A549 (cell line): ENCODE measurements around the gene SPP1. TPM values are rescaled to one million over a fixed set of nuclear protein-coding genes. Genes with fewer than 3 reads are reported as not detected.

Experiments
- ATAC-seq, 2 experiments: fragments of 200-7000 bp in 1 of 2; fragments of >200 bp in 1 of 2; cut with Nextera tagmentation in 1 of 2; cut with Tn5 transposase in 1 of 2; 3 replicates each; pipeline versions ENCODE4 v1.8.0 to v1.9.1; 2018 to 2020; ENCODE audit warnings: mild to moderate bottlenecking in 1 of 2, moderate library complexity in 1 of 2
- CTCF ChIA-PET: fragments of 300-600 bp; sonication (Branson Sonifier 250); formaldehyde crosslinking; extraction: SDS; loops from one replicate; lab custom pipeline; 2021; ENCODE audit warnings: antibody characterized with exemption, inconsistent platforms; lab: Yijun Ruan, JAX
- POLR2A ChIA-PET: fragments of 350-600 bp; formaldehyde crosslinking; extraction: SDS; loops from one replicate; lab custom pipeline; 2021; ENCODE audit warnings: antibody characterized with exemption, inconsistent platforms; lab: Yijun Ruan, JAX
- DNase-seq, 2 experiments: peaks; one replicate each; pipeline versions ENCODE4 v3.0.0 to v3.0.0-alpha.2; 2011 to 2016; ENCODE audit warnings: low read depth in 1 of 2, low spot score in 1 of 2
- FAIRE-seq: peaks from 2 replicates; lab custom pipeline; 2011; peaks lifted over from hg19 to GRCh38; lab: Jason Lieb, UNC
- H3K27ac ChIP-seq, 2 experiments: fragments of >200 bp; sonication (Bioruptor Twin); formaldehyde crosslinking; 3 replicates each; pipeline ENCODE4 v1.5.1; 2016 to 2017
- H3K4me1 ChIP-seq: fragments of >200 bp; sonication (Bioruptor Twin); formaldehyde crosslinking; 3 replicates; pipeline ENCODE4 v1.6.1; 2016
- H3K4me2 ChIP-seq: fragments of >200 bp; sonication (Bioruptor Twin); formaldehyde crosslinking; 3 replicates; pipeline ENCODE4 v1.6.1; 2016
- H3K4me3 ChIP-seq: fragments of >200 bp; sonication (Bioruptor Twin); formaldehyde crosslinking; 3 replicates; pipeline ENCODE4 v1.5.1; 2016
- H3K9me3 ChIP-seq: fragments of >200 bp; sonication (Bioruptor Twin); formaldehyde crosslinking; 3 replicates; pipeline ENCODE4 v1.6.1; 2016
- BCL3 ChIP-seq: fragments of >200 bp; sonication (Bioruptor Twin); formaldehyde crosslinking; IDR thresholded peaks from 3 replicates; pipeline ENCODE4 v1.6.1; 2016
- CBX2 ChIP-seq: fragments of 200-600 bp; sonication (generic); IDR thresholded peaks from 2 replicates; pipeline ENCODE4 v1.6.1; 2016; ENCODE audit warnings: low read depth, mild to moderate bottlenecking, borderline replicate concordance
- CBX8 ChIP-seq: fragments of 200-600 bp; sonication (generic); IDR thresholded peaks from 2 replicates; pipeline ENCODE4 v1.6.1; 2016
- E2F6 ChIP-seq: IDR thresholded peaks from 2 replicates; pipeline ENCODE4 v1.6.1; 2012; ENCODE audit warnings: low read depth, borderline replicate concordance
- HDAC2 ChIP-seq: fragments of 200-600 bp; sonication (generic); IDR thresholded peaks from 2 replicates; pipeline ENCODE4 v1.6.1; 2016
- HMGXB4 ChIP-seq: fragments of 250-450 bp; sonication (Bioruptor Pico); IDR thresholded peaks from 2 replicates; pipeline ENCODE4 v1.5.0; 2021; ENCODE audit warnings: mild to moderate bottlenecking, moderate library complexity, borderline replicate concordance
- HOXB13 ChIP-seq: fragments of 250-450 bp; sonication (Bioruptor Pico); IDR thresholded peaks from 2 replicates; pipeline ENCODE4 v1.5.0; 2020; ENCODE audit warnings: low read depth, mild to moderate bottlenecking, moderate library complexity
- JUN ChIP-seq, 2 experiments: fragments of >200 bp; sonication (Bioruptor Twin); formaldehyde crosslinking; IDR thresholded peaks; 2 replicates in 1 of 2; 3 replicates in 1 of 2; pipeline ENCODE4 v1.6.1; 2016 to 2017
- JUNB ChIP-seq: fragments of >200 bp; sonication (Bioruptor Twin); formaldehyde crosslinking; IDR thresholded peaks from 2 replicates; pipeline ENCODE4 v1.6.1; 2016
- NFE2L2 ChIP-seq: fragments of 150-350 bp; conservative IDR thresholded peaks from 2 replicates; pipeline ENCODE4 v1.6.1; 2014; ENCODE audit warnings: low read length
- PBX3 ChIP-seq: IDR thresholded peaks from 2 replicates; pipeline ENCODE4 v1.6.1; 2012
- RCOR1 ChIP-seq: fragments of 150-350 bp; IDR thresholded peaks from 2 replicates; pipeline ENCODE4 v1.6.1; 2014; ENCODE audit warnings: antibody characterized with exemption, low read length, low read depth
- RNF2 ChIP-seq: fragments of 200-600 bp; sonication (generic); IDR thresholded peaks from 2 replicates; pipeline ENCODE4 v1.6.1; 2016; ENCODE audit warnings: low read depth, mild to moderate bottlenecking, antibody characterized with exemption, moderate library complexity, borderline replicate concordance
- TFCP2L1 ChIP-seq: fragments of 250-450 bp; sonication (Bioruptor Pico); IDR thresholded peaks from 2 replicates; pipeline ENCODE4 v1.5.0; 2021; ENCODE audit warnings: mild to moderate bottlenecking
- ZFP36 ChIP-seq: fragments of 450-650 bp; IDR thresholded peaks from 2 replicates; pipeline ENCODE4 v1.6.1; 2014; ENCODE audit warnings: borderline replicate concordance; ENCODE audit not compliant: partially characterized antibody
- WGBS: methylation state at CpG from one replicate; pipeline ENCODE4 v1.1.6; 2017; ENCODE audit errors: missing lambda C conversion rate; 5-methylcytosine and 5-hydroxymethylcytosine counted together
- polyA plus RNA-seq, 4 experiments: library from polyadenylated mRNA; depleted of rRNA in 3 of 4; stranded (reverse); fragments of >200 nt; fragmentation: RNase III in 1 of 4; extraction: RNeasy Plus Mini Kit Qiagen cat#74134 plus additional on column Dnase treatment in 1 of 4; gene quantifications; 2 replicates in 3 of 4; 3 replicates in 1 of 4; pipeline ENCODE4 v1.2.3, GENCODE V29; 2011 to 2017

Gene SPP1
- polyA plus RNA-seq, 2 of the 4 experiments (the other 2 are of a cell fraction) = 226 to 415 TPM

- Histone ChIP-seq H3K4me3 (no peak overlapping the region), H3K4me1 (no peaks in the 10 kb centered on the region), H3K4me2 (no peak overlapping the region), H3K27ac (no peak overlapping the region), H3K9me3 (peaks cover 3% of the 10 kb centered on the region; the same call in 1 of the 3 replicates)
- ChIA-PET CTCF (interaction anchor here (0.7 kb wide), 1 partner anchor 41 kb away, joined by 3 read pairs; no protein-coding TSS in a partner anchor), POLR2A (no interaction called here)
- FAIRE-seq (no peak), ATAC-seq (no peak), DNase-seq (no peak)
- WGBS = 54% methylated on average over 5 of the region's 5 CpGs
- TF ChIP-seq BCL3 = no peak
These were observed 42.8 kb upstream of the SPP1 start for GRCh38 chr4:87932718-87933141.

DNA sequence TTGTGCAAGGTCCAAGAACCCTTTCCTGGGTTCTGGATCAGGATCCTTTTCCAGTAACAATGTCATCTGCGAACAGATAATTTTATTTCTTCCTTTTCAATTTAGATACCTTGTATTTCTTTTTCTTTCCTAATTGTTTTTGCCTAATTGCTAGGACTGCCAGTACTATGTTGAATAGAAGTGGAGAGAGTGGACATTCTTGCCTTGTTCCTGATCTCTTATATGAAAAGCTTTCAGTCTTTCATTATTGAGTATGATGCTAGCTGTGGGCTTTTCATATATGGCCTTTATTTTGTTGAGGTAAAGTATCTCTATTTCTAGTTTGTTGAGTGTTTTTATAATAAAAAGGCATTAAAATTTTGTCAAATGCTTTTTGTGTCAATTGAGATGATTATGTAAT is 42.2 kb upstream of the SPP1 start:
- POLR2A ChIA-PET = no interaction called here
- H3K4me3 ChIP-seq = no peak overlapping the region

GRCh38 chr4:87934157-87934704 is 41.3 kb upstream of the SPP1 start:
- TF ChIP-seq RNF2 (no peak), TFCP2L1 (CRISPR knock-in tag) (no peak), ZFP36 (no peak), E2F6 (no peak), HMGXB4 (CRISPR knock-in tag) (no peak), CBX2 (no peak), HDAC2 (no peak)
- Histone ChIP-seq H3K4me2 (no peak overlapping the region), H3K27ac (no peak overlapping the region), H3K9me3 (peaks cover 3% of the 10 kb centered on the region; the same call in 1 of the 3 replicates), H3K4me1 (no peaks in the 10 kb centered on the region), H3K4me3 (no peak overlapping the region)
- 75% methylated on average over 2 of the region's 2 CpGs for WGBS
- ChIA-PET POLR2A (no interaction called here), CTCF (no interaction called here)
- DNase-seq = no peak
- FAIRE-seq = no peak
- no peak for ATAC-seq

More for the DNA sequence above, 42.2 kb upstream of the SPP1 start:
- Histone ChIP-seq H3K27ac (no peak overlapping the region), H3K4me1 (no peaks in the 10 kb centered on the region), H3K9me3 (peaks cover 3% of the 10 kb centered on the region; the same call in 1 of the 3 replicates), H3K4me2 (no peak overlapping the region)
- CTCF ChIA-PET = interaction anchor here (0.7 kb wide), 1 partner anchor 41 kb away, joined by 3 read pairs; no protein-coding TSS in a partner anchor
- TF ChIP-seq JUN (IDR thresholded peaks at IDR 0.05) (no peak), JUNB (no peak), E2F6 (no peak), PBX3 (no peak), HOXB13 (CRISPR knock-in tag) (no peak), HDAC2 (no peak), RCOR1 (no peak), CBX8 (no peak), NFE2L2 (no peak)
- FAIRE-seq (no peak), DNase-seq (no peak), ATAC-seq (no peak)
- WGBS = 67% methylated on average over 1 of the region's 1 CpG
